ENCODE data around the gene TM7SF2.

TM7SF2 gene

DNA sequence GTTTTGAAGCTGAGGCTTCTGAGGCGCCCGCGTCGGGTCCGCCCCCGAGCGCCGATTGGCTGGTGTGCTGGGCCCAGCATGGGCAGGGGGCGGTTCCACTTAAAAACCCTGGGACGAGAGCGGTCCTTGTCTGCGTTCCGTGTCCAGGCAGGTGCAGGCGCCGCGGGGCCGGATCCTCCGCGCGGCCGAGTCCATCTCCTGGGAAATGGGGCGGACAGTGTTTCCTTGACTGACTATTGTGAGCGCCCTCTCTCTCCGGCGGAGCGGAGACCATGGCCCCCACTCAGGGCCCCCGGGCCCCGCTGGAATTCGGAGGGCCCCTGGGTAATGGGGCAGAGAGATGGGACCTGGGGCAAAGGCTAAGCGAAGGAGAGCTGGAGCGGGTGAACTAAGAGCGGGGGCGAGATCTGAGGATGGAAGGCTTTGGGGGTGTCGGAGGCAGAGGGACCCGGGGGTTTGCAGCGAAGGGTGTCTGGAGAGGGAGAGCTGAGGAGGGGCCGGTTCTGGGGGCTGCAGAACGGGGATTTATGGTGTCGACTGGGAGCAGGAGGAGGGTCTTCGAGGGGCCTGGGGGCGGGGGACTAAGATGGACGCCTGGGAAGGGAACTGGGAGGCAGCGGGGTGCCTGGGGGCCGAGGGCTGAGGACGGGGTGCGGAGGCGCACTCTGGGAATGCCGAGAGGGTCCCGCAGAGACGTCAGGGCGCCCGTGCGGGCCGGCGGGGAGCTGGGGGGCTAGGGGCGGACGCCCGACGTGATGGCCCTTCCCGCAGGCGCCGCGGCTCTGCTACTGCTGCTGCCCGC is at the start of gene TM7SF2:
Gene TM7SF2, plus strand, starts transcription at position 129 of the 802 bp plus-strand sequence. Its CDS starts 144 bp downstream, at position 273.
- Histone ChIP-seq H3K4me2 (ENCODE audit: low read length) (peak within 1 kb of the TSS; percentile 98), H3K9me3 (ENCODE audit: control insufficient read depth, insufficient read depth, low read length) (no peaks in the 10 kb centered on the region), H3K36me3 (ENCODE audit: control insufficient read depth, low read length) (peaks cover 64% of the 10 kb centered on the region), H3K4me1 (ENCODE audit: control insufficient read depth, low read length) (peaks cover 55% of the 10 kb centered on the region), H3F3A (ENCODE audit: control insufficient read depth, insufficient read depth) (peaks cover 13% of the 10 kb centered on the region), H4K20me1 (ENCODE audit: control insufficient read depth, insufficient read depth, low read depth, low read length) (no peaks in the 10 kb centered on the region), H3K9me2 (replicated peaks; ENCODE audit: control insufficient read depth, low read length) (no peaks in the 10 kb centered on the region), H3K27ac (ENCODE audit: low read depth, low read length) (peak within 1 kb of the TSS; percentile 83), H3K4me3 (ENCODE audit: low read length) (peak within 1 kb of the TSS; percentile 83), H3K27me3 (ENCODE audit: control insufficient read depth, low read length) (no peaks in the 10 kb centered on the region), H3K79me2 (ENCODE audit: control insufficient read depth, low read length) (peaks cover 49% of the 10 kb centered on the region)
- no peak for TF ChIP-seq EZH2phosphoT487 (IDR thresholded peaks at IDR 0.05; ENCODE audit: borderline replicate concordance, low read length)
- TF ChIP-seq, protein P1, sequence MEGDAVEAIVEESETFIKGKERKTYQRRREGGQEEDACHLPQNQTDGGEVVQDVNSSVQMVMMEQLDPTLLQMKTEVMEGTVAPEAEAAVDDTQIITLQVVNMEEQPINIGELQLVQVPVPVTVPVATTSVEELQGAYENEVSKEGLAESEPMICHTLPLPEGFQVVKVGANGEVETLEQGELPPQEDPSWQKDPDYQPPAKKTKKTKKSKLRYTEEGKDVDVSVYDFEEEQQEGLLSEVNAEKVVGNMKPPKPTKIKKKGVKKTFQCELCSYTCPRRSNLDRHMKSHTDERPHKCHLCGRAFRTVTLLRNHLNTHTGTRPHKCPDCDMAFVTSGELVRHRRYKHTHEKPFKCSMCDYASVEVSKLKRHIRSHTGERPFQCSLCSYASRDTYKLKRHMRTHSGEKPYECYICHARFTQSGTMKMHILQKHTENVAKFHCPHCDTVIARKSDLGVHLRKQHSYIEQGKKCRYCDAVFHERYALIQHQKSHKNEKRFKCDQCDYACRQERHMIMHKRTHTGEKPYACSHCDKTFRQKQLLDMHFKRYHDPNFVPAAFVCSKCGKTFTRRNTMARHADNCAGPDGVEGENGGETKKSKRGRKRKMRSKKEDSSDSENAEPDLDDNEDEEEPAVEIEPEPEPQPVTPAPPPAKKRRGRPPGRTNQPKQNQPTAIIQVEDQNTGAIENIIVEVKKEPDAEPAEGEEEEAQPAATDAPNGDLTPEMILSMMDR (IDR thresholded peaks at IDR 0.05; ENCODE audit: low read depth, low read length, poor library complexity, severe bottlenecking): no peak

DNA sequence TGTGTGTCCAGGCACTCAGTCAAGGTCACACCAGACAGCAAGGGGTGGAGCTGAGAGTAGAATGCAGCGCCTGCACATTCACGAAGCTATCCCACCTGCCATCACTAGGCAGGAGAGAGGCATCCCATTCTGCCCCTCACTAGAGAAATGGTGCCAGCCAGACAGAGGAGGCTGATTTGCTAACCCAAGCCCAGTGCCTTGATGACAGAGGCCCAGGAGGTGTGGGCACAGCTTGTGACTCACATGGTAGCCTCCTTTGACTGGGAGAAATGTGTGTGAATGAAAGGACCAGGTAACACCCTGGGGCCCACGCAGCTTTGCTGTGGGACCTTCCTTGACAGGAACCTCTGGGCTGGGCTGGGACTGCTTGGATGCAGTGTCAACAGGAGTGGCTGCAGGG is 48.1 kb upstream of the TM7SF2 start:
- Histone ChIP-seq H3K4me3 (ENCODE audit: low read length) (no peak overlapping the region), H3K27me3 (ENCODE audit: control insufficient read depth, low read length) (no peaks in the 10 kb centered on the region; the same call in 1 of the 2 replicates), H3K9me3 (ENCODE audit: control insufficient read depth, insufficient read depth, low read length) (no peaks in the 10 kb centered on the region)

DNA sequence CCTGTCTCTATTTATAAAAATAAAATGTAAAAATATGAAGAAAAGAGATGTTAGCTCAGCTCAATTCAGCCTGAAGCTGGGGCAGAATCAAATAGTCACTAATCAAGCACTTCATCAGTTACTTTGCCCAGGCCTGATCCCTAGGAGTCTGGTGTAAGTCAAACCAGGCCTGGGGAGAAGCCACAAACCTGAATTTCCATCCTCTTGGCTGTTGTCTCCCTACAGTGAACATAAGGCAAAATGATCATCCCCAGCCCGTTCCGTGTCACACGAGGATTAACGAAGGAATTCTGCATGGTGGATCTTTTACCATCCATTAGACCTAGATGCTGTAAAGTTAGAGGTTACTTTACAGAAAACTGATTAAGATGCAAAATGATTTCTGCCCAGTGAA is 46.8 kb upstream of the TM7SF2 start:
- Histone ChIP-seq H3K9me3 (ENCODE audit: control insufficient read depth, insufficient read depth, low read length) (no peaks in the 10 kb centered on the region), H4K20me1 (ENCODE audit: control insufficient read depth, insufficient read depth, low read depth, low read length) (no peaks in the 10 kb centered on the region), H3K27ac (ENCODE audit: low read depth, low read length) (no peak overlapping the region), H3K4me1 (ENCODE audit: control insufficient read depth, low read length) (peaks cover 15% of the 10 kb centered on the region), H3K27me3 (ENCODE audit: control insufficient read depth, low read length) (no peaks in the 10 kb centered on the region; the same call in 1 of the 2 replicates), H3F3A (ENCODE audit: control insufficient read depth, insufficient read depth) (no peaks in the 10 kb centered on the region), H3K79me2 (ENCODE audit: control insufficient read depth, low read length) (no peaks in the 10 kb centered on the region), H3K36me3 (ENCODE audit: control insufficient read depth, low read length) (no peaks in the 10 kb centered on the region), H3K4me2 (ENCODE audit: low read length) (no peak overlapping the region), H3K4me3 (ENCODE audit: low read length) (no peak overlapping the region), H3K9me2 (replicated peaks; ENCODE audit: control insufficient read depth, low read length) (no peaks in the 10 kb centered on the region)
- TF ChIP-seq, protein P1 (IDR thresholded peaks at IDR 0.05; ENCODE audit: low read depth, low read length, poor library complexity, severe bottlenecking): no peak
- no peak for TF ChIP-seq EZH2phosphoT487 (IDR thresholded peaks at IDR 0.05; ENCODE audit: borderline replicate concordance, low read length)

More for the DNA sequence above, 48.1 kb upstream of the TM7SF2 start:
- Histone ChIP-seq H3K79me2 (ENCODE audit: control insufficient read depth, low read length) (no peaks in the 10 kb centered on the region), H3K4me1 (ENCODE audit: control insufficient read depth, low read length) (peaks cover 12% of the 10 kb centered on the region), H3K4me2 (ENCODE audit: low read length) (no peak overlapping the region), H3K36me3 (ENCODE audit: control insufficient read depth, low read length) (no peaks in the 10 kb centered on the region), H3K27ac (ENCODE audit: low read depth, low read length) (no peak overlapping the region), H4K20me1 (ENCODE audit: control insufficient read depth, insufficient read depth, low read depth, low read length) (no peaks in the 10 kb centered on the region), H3F3A (ENCODE audit: control insufficient read depth, insufficient read depth) (no peaks in the 10 kb centered on the region), H3K9me2 (replicated peaks; ENCODE audit: control insufficient read depth, low read length) (no peaks in the 10 kb centered on the region)
- TF ChIP-seq EZH2phosphoT487 (IDR thresholded peaks at IDR 0.05; ENCODE audit: borderline replicate concordance, low read length): no peak
- TF ChIP-seq, protein P1 (IDR thresholded peaks at IDR 0.05; ENCODE audit: low read depth, low read length, poor library complexity, severe bottlenecking): no peak

All from DOHH2 (cell line).